Motor neuron (in vitro differentiated cells): ENCODE data around the gene SPTBN2. TPM values are rescaled to one million over a fixed set of nuclear protein-coding genes. Genes with fewer than 3 reads are reported as not detected.

Experiments used
- ATAC-seq, 8 experiments: fragments of 200-7000 bp; cut with Tn5 transposase; replicated peaks in 6 of 8; 2 replicates each; pipeline ENCODE4 v1.8.0; 2021; ENCODE audit warnings: mild to moderate bottlenecking in 8 of 8, moderate library complexity in 8 of 8
- H3K27ac ChIP-seq, 2 donors: fragments of 250-450 bp; sonication (Bioruptor Pico); 2 replicates each; pipeline ENCODE4 v1.9.0; 2021; ENCODE audit warnings: antibody characterized with exemption in 2 of 2, mild to moderate bottlenecking in 2 of 2, moderate library complexity in 1 of 2
- H3K4me1 ChIP-seq, 2 donors: fragments of 250-450 bp; sonication (Bioruptor Pico); replicated peaks in 1 of 2; 2 replicates each; pipeline ENCODE4 v1.6.1; 2021; ENCODE audit warnings: antibody characterized with exemption in 2 of 2, mild to moderate bottlenecking in 2 of 2, moderate library complexity in 1 of 2
- H3K4me3 ChIP-seq, 5 donors: fragments of 250-450 bp; sonication (Bioruptor Pico); 2 replicates each; pipeline ENCODE4 v1.9.0; 2021; ENCODE audit warnings: antibody characterized with exemption in 5 of 5, mild to moderate bottlenecking in 5 of 5, moderate library complexity in 4 of 5
- whole genome bisulfite sequencing, 10 experiments: fragments of 450-650 bp; shearing (Covaris generic); methylation state at CpG; one replicate each; pipeline ENCODE4 v1.0.0; 2022; 5-methylcytosine and 5-hydroxymethylcytosine counted together
- in situ Hi-C, 9 experiments: fragments of 400-800 bp; cut with MboI; loops; one replicate each; pipeline ENCODE4 v1.15.0; 2021; ENCODE audit warnings: low sequenced_read_pairs in 9 of 9, low pct_unique_long_range_greater_than_20kb in 2 of 9; ENCODE audit not compliant: unreplicated experiment in 9 of 9
- total RNA-seq, 8 experiments: library from RNA; unstranded; fragments of 300-600 nt; gene quantifications; 2 replicates each; pipeline versions ENCODE4 v1.2.3 to v1.2.4, GENCODE V29; 2022

SPTBN2 gene
- total RNA-seq, 8 experiments from 2014 or later = 2.4 to 99.4 (median 62.6) TPM

DNA sequence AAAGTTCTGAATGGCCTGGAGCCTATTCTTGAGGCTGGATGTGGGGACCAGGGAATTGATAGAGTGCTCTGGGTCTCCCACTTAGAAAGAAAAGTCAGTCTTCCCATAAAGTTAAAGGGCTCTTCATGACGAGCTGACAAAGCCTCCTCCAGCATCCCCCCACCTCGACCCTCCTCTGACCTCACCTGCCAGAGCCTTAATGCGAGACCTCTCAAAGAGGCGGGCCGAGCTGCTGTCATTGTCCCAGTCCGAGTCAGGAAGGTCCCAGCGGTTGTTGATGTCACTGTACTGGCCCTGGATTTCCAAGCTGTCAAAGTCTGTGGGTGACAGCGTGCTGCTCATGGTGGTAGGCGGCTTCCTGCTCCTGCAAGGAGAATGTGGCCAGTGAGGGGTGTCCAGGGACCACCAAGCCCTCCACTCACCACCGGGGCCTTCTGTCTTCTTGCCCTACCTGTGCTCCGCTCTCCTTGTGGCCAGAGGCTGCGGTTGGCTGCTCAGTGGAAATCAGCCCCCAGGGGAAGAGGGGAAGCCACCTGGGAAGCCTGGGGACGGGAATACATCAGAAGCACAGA is 8.0 kb downstream of the SPTBN2 start:
- peaks cover 4 to 13% of the 10 kb centered on the region in 2 donors for H3K4me1 ChIP-seq
- no peak for ATAC-seq
- H3K27ac ChIP-seq = no peak overlapping the region
- 20 to 87% (median 80%) methylated on average over 1 to 7 of the region's 13 CpGs; no CpG with 5 or more reads in 7 of the 10 experiments for WGBS, 10 experiments
- H3K4me3 ChIP-seq = no peak overlapping the region
- in situ Hi-C loops = loop anchor here in 1 of 9 experiments (25.0 kb wide), 1 partner anchor 91 kb away; no protein-coding TSS in a partner anchor

DNA sequence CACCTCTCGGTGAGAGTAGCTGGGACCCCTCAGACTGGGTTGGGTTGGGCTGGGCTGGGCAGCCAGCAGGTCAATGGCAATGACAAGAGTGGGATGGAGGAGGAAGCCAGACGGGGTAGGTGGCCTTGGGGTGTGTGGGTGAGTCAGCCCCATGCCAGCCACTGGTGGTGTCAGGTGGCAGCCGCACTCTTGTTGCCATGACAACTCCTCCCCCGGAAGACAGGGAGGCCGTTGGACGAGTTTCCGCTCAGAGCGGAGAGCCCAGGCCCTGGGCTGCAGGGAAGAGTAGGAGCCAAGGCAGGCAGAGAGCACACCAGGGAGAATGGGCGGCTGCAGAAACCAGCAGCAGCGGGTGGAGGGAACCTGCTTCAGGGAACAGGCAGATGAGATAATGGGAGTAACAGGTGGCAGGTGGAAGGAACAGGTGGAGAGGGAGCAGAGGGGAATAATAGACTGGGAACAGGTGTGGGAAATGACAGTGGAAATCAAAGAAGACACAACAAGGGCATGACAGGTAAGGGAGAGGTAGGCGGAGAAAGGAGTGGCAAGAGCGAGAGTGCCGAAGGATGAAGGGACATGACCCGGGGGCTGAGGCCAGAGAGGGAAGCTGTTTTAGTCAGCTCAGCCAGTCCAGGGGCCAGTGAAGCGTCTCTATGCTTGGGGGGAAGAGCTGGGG is 8.7 kb downstream of the SPTBN2 start:
- no peak overlapping the region for H3K4me3 ChIP-seq
- no peak overlapping the region for H3K27ac ChIP-seq
- 17 to 100% (median 76%) methylated on average over 1 to 10 of the region's 15 CpGs; no CpG with 5 or more reads in 1 of the 10 experiments for WGBS, 10 experiments
- H3K4me1 ChIP-seq = peaks cover 0 to 8% of the 10 kb centered on the region in 2 donors
- in situ Hi-C loops = loop anchor here in 1 of 9 experiments (25.0 kb wide), 1 partner anchor 92 kb away; no protein-coding TSS in a partner anchor
- peak in 7 of 8 experiments; percentile 31 to 95 (median 89) for ATAC-seq

DNA sequence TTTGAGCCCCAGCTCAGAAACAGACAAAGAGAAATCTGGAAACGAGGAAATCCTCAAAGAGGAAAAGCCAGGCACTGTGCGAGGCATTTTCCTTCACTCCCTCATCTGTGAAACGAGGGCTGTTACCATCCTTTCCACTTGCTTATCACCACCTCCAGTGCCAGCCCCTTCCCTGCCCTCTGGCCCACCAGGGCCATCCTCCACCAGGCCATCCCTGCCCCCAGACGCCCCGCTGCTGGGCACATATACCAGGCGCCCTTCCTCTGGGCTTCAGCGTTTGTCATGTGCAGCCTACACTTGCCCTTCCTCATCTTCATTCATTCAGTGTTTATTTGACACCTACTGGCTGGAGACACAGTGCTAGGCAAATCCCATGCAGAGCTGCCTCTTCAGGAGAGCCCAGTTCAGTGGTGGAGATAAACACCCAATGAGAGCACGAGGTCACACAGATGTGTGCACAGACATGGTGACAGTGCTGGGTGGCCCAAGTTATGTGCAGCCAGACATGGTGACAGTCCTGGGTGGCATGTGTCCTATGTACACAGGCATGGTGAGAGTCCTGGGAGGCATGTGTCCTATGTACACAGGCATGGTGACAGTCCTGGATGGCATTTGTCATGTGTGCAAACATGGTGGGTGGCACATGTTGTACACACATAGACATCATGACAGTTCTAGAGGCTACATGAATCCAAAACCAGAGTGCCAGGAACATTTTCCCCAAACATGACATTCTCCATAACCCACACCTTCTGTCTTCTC is 9.7 kb downstream of the SPTBN2 start:
- in situ Hi-C loops = loop anchor here in 1 of 9 experiments (25.0 kb wide), 1 partner anchor 93 kb away; no protein-coding TSS in a partner anchor
- H3K27ac ChIP-seq = no peak overlapping the region
- ATAC-seq = no peak
- no peak overlapping the region for H3K4me3 ChIP-seq
- 60 to 91% (median 72%) methylated on average over 1 to 5 of the region's 8 CpGs; no CpG with 5 or more reads in 6 of the 10 experiments for WGBS, 10 experiments
- H3K4me1 ChIP-seq = peaks cover 0 to 8% of the 10 kb centered on the region in 2 donors

DNA sequence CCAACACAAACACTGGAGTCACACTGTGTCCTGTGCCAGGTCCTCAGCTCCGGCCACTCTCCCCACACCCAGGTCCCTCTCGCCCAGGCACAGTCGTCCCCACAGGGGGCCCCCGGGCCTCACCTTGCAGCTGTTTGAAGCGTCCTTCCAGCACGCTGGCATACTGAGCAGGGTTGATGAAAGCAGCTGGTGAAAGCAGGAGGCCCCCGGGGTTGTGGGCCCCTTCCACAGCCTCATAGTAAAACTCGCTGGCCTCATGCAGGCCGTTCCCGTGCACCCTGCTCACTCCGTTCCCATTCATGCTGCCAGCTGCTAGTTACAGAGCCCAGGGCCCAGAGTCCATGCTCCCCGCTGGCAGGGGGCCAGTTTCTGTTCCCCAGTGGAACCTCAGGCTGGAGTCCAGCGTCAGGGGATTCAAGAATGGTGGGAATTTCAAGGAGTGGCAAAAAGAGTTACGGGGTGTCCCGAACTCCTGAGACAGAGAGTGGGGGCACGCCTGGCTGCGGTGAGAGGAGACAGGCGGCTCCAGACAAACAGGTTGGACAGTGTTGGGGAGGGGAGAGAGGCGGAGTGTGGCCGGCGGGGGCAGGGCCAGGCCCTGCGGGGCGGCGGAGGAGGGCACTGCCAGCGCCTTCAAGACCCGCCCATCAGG is 10.6 kb downstream of the SPTBN2 start:
- no peak overlapping the region for H3K27ac ChIP-seq
- peaks cover 0 to 8% of the 10 kb centered on the region in 2 donors for H3K4me1 ChIP-seq
- H3K4me3 ChIP-seq = no peak overlapping the region
- 60 to 82% (median 80%) methylated on average over 1 to 7 of the region's 26 CpGs; no CpG with 5 or more reads in 6 of the 10 experiments for WGBS, 10 experiments
- in situ Hi-C loops = loop anchor here in 1 of 9 experiments (25.0 kb wide), 1 partner anchor 94 kb away; no protein-coding TSS in a partner anchor
- ATAC-seq = peak in 5 of 8 experiments; percentile 23 to 60 (median 48)

DNA sequence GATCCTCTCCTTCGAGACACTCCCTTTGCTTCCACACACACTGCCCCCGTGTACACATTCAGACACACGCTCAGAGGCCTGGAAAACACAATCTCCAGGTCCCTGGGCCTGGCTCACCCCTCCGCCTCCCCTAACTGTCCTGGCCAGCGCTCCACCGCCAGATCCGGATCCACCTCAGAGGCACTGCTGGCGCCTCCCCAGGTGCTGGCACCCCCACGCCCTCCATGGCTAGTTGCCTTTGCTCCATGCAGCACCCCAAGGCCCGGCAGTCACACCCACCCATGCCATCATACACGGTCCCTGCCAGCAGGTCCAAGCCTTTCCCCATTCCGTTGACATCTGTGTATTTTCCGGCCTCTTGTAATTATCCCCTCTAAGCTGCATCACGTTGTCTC is 11.1 kb downstream of the SPTBN2 start:
- no peak for ATAC-seq
- 0 to 100% (median 75%) methylated on average over 1 to 5 of the region's 14 CpGs; no CpG with 5 or more reads in 5 of the 10 experiments for WGBS, 10 experiments
- Histone ChIP-seq H3K4me3 (no peak overlapping the region), H3K4me1 (peaks cover 0 to 8% of the 10 kb centered on the region in 2 donors), H3K27ac (no peak overlapping the region)
- in situ Hi-C loops = loop anchor here in 1 of 9 experiments (25.0 kb wide), 1 partner anchor 94 kb away; no protein-coding TSS in a partner anchor

DNA sequence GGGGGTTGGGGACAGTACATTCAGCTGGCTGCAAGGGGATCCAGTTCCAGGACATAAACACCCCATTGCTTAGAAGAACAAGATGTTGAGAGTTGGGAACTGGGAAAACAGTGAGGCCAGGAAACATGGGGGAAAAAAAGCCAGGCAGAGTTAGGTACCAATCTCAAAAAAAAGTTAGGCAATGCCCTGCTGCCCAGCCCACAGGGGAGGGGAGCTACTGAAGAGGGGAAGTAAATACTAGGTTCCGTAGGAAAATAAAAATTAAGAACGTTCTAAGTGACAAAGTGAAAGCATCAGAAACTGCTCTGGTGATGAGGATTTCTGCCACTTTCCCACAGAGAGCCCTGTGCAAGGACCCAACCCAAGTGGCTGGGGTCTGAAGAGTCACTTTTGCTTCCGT is 12.0 kb downstream of the SPTBN2 start:
- peaks cover 0 to 8% of the 10 kb centered on the region in 2 donors for H3K4me1 ChIP-seq
- 48 to 95% (median 81%) methylated on average over 1 to 3 of the region's 3 CpGs; no CpG with 5 or more reads in 2 of the 10 experiments for WGBS, 10 experiments
- H3K4me3 ChIP-seq = no peak overlapping the region
- in situ Hi-C loops = loop anchor here in 1 of 9 experiments (25.0 kb wide), 1 partner anchor 95 kb away; no protein-coding TSS in a partner anchor
- ATAC-seq = no peak
- no peak overlapping the region for H3K27ac ChIP-seq

DNA sequence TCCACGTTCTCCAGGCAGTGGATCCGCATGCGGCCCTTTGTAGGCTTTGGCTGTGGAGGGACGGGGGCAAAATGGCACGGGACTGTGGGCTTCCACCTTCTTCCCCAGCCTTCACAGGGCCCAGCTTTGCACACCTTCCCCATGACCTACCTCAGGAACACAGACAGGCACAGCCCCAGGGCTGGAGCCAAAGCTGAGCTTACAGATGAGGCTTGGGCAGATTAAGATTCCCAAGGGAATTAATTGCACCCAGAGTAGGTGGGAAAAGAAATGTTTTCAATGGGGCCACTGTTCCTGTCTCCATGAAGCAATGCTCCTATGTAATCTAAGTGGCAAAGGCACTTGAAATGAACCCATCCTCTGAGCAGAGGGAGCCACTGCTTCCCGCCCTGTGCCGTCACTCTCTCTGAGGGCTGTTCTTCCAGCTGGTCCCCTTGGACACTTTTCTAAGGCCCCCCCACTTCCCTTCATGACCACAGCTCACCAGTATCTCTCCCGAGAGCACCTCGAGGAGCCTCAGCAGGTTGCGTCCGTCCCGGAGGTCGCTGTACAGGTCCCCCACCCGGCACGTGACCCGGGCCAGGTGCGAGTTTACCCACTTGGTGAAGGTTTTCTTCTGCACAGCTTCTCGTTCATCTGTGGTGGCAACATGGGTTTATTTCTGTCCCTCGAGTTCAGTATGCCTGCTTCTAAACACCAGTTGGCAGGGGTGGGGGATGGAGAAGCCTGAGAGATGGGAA is 13.5 kb downstream of the SPTBN2 start:
- in situ Hi-C loops = loop anchor here in 1 of 9 experiments (25.0 kb wide), 1 partner anchor 97 kb away; no protein-coding TSS in a partner anchor
- ATAC-seq = no peak
- H3K4me3 ChIP-seq = no peak overlapping the region
- H3K4me1 ChIP-seq = peaks cover 0 to 6% of the 10 kb centered on the region in 2 donors
- no peak overlapping the region for H3K27ac ChIP-seq
- 0 to 97% (median 86%) methylated on average over 1 to 6 of the region's 19 CpGs; no CpG with 5 or more reads in 3 of the 10 experiments for WGBS, 10 experiments

DNA sequence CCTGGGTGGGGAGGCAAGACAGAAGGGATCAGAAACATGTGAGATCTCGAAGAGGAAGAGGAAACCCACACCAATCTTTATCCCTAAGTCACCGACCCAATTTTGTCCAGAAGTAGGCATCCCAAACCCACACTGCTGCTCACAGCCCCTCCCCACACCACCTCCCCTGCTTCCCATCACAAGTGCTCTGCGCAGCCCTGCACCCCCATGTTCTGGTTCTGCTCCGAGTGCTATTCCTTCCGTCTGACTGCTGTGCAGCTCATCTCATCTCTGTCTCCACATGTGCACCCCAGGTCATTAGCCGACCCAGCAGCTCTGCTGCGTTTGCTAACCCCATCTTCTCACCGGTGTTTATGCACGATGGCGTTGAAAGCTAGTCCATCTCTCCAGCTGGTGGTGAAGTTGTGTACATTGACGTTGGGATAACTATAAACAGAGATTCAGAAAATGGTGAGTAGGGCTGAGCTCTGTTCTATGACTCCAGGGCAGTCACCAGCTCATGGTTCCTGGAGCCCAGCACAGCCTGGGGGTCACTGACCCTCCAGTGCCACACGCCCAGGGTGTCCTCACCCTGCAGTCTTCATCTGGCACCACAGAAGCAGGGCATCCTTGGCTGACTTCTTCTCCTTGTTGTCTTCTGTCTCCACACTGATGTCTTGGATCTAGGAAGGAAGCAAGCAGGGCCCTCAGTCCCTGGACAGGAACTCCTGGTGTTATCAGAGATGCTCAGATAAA is 15.1 kb downstream of the SPTBN2 start:
- no peak overlapping the region for H3K4me3 ChIP-seq
- H3K27ac ChIP-seq = no peak overlapping the region
- no peak for ATAC-seq
- 0 to 100% (median 87%) methylated on average over 1 to 8 of the region's 12 CpGs; no CpG with 5 or more reads in 4 of the 10 experiments for WGBS, 10 experiments
- in situ Hi-C loops = loop anchor here in 1 of 9 experiments (25.0 kb wide), 1 partner anchor 98 kb away; no protein-coding TSS in a partner anchor
- H3K4me1 ChIP-seq = no peaks in the 10 kb centered on the region

DNA sequence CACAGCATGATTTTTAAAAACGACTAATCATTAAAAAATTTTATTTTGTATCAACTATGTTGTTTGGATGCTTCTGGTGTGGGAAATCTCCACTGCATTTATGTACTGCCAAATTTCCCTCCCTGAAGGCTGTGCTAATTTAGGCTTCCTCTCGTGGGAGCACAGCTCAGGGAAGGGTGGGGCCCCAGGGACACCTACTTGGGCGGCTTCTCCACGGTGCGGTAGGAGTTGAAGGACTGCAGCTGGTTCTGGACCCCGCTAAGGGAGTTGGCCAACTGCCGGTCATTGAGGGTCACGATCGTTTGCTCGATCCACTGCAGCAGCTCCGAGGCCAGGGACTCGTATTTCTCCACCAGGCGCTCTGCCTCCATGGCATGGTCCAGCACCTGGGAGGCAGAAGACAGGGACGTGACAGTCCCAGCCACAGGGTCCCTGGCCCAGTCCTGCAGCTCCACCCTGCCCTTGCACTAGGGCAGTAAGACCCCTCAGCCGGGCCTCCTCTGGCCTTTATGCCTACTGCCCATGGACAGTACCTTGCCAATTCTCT is 18.6 kb downstream of the SPTBN2 start:
- H3K4me1 ChIP-seq = no peaks in the 10 kb centered on the region
- in situ Hi-C loops = loop anchor here in 1 of 9 experiments (25.0 kb wide), 1 partner anchor 102 kb away; no protein-coding TSS in a partner anchor
- no peak overlapping the region for H3K27ac ChIP-seq
- no peak for ATAC-seq
- H3K4me3 ChIP-seq = no peak overlapping the region
- 40 to 100% (median 93%) methylated on average over 1 to 7 of the region's 15 CpGs; no CpG with 5 or more reads in 5 of the 10 experiments for WGBS, 10 experiments

DNA sequence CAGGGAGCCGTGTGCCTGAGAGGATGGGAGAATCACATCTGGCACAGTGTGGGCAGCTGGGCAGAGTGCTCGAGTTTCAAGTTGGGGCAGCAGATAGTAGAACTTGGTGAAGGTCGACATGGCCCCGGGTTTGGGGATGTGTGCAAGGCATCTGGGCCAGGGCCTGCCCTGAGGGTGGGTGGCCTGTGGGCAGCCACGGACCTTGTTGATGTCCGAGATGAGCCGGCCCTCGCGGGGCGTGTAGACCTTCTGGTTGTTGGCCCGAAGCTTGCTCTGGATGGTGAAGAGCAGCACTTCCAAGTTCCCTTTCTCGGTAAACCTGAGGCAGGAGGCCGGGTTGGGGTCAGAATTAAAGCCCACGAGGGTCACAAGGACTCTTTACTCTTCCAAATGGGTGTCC is 20.3 kb downstream of the SPTBN2 start:
- no peak for ATAC-seq
- 38 to 100% (median 93%) methylated on average over 1 to 9 of the region's 14 CpGs; no CpG with 5 or more reads in 2 of the 10 experiments for WGBS, 10 experiments
- Histone ChIP-seq H3K4me1 (no peaks in the 10 kb centered on the region), H3K4me3 (no peak overlapping the region), H3K27ac (no peak overlapping the region)
- in situ Hi-C loops = loop anchor here in 1 of 9 experiments (25.0 kb wide), 1 partner anchor 104 kb away; no protein-coding TSS in a partner anchor

DNA sequence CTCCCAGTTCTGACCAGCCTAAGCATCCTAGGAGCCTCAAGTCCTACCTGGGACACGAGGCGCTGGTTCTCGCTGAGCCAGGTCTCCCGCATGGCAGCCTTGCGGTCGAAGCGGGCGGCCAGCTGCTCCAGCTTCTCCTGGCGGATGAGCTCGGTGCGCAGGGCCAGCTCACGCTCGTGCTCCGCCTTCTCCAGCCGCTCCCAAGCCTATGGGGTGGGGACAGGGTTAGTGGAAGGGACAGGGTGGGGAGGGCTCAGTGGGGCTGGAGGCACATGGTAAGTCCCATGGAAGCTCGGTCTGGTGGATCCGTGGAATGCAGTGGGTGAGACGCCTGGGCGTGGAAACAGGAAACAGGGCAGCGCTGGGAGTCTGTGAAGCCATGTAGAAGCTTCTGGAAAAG is 20.9 kb downstream of the SPTBN2 start:
- peak in 1 of 8 experiments; percentile 47 for ATAC-seq
- in situ Hi-C loops = loop anchor here in 1 of 9 experiments (25.0 kb wide), 1 partner anchor 104 kb away; no protein-coding TSS in a partner anchor
- H3K27ac ChIP-seq = no peak overlapping the region
- WGBS, 10 experiments = 93 to 100% (median 100%) methylated on average over 1 to 7 of the region's 20 CpGs; no CpG with 5 or more reads in 7 of the 10 experiments
- no peak overlapping the region for H3K4me3 ChIP-seq
- H3K4me1 ChIP-seq = no peaks in the 10 kb centered on the region
